Activated CD4-positive, alpha-beta T cell treated with anti-CD3 and anti-CD28 coated beads, Interleukin-2, amount 50 U/mL, for 4 hours (primary cell): ENCODE results near the gene PRCD.
"Not testable (repeated sequence)": the region's sequence is repeated elsewhere in the genome, so short reads cannot be mapped to it uniquely, and the experiment has no call there.

ENCODE experiments used
- DNase-seq, 2 experiments: peaks; one replicate each; pipeline ENCODE4 v3.0.0-alpha.2; 2020

Gene PRCD

DNA sequence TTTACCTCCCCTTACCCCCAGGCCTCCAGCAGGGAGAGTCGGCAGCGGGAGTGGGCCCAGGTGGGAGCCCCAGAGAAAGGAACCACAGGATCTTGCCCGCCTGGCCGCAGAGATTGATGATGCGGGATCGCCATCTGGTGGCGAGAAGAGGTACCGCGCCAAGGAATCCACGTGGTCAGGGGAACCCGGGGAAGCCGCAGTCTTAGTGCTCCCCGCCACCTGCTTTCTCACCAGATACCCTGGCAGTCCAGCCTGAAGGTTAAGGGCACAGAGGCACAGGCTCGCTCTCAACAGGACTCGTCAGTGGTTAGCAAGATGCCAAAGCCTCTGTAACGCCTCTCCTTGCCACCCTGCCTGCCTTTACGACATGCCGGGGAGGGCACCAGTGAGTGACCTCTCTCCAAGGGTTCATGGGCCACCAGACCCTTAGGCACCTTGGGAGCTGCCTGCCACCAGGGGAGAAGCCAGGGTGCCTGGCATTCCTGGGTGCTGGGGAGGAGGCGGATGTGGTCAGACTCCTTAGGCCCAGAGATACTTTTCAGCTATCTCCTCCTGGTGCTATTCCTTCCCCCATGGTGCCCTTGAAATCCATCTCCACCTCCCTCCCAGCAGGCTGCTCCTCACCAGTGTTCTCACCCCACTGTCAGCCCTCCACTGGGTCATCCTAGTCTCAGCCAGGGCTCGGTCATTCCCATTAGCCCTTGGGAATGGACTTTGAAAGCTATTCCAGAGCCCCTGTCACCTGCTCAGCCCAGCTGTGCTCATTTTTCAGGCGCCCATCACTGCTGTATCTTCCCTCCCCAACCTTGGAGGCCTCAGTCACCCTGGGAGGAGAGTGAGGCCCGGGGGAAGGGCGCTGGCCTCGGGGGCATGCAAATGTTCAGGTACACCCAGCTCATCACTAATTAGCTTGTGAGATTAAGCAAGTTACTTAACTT is 33.2 kb upstream of the PRCD start:
- peak; percentile 83 to 87 for DNase-seq

DNA sequence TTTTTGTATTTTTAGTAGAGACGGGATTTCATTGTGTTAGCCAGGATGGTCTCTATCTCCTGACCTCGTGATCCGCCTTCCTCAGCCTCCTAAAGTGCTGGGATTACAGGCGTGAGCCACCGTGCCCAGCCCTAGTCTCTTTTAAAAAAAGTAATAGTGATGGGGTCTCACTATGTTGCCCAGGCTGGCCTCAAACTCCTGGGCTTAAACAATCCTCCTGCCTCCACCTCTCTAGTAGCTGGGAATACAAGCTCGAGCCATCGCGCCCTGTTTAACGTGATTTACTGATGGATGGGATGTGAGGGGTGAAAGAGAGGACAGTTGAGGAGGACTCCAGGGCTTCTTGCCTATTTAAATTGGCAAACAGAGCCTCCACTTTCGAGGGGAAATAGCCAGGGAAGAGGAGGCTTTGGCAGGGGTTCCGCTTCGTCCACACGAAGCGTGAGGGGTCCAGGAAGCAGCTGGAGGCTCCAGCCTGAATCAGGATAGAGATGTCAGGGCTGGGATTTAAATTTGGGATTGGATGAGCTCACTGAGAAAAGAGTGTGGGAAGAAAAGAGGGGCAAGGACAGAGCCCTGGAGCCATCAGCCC is 31.3 kb upstream of the PRCD start:
- not testable (repeated sequence) for DNase-seq

DNA sequence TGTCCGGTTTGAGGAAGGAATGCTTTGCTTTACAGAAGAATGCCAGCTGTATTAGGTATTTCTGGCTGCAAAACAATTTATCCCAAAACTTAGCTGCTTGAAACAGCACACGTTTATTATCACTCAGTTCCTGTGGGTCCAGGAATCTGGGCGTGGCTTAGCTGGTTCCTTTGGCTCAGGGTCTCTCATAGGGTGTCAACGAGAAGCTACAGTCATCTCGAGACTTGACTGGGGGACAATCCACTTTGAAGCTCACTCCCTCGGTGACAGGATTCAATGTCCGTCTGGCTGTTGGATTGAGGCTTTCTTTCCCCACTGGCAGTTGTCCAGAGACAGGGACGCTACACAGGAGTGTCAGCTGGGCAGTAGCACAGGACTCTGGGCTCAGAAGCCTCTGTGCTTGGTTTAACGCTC is 29.0 kb upstream of the PRCD start:
- DNase-seq: no peak

DNA sequence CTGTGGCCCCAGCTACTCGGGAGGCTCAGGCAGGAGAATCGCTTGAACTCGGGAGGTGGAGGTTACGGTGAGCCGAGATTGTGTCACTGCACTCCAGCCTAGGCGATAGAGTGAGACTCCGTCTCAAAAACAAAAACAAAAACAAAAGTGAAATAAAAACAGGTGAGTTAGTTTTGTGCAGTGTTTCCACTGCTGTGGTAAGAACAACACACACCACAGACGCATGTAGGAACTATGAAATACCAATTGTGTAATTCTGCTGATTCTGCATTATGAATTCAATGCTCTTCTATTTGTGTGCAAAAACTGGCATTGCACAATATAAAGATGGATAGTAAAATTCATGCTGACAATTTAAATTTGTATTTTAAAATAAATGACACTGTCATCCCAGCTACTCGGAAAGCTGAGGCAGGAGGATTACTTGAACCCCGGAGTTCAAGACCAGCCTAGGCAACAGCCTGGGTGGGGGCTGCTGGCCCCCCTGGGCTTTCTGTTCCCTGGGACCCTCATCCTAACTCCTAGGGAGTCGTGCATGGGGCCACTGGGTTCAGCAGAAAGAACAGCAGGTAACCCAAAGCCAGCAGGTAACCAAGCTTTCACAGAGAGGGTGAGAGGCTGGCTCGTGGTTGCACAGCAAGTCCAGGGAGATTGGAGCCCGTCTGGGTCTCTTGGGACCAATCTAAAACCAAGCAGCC is 28.0 kb upstream of the PRCD start:
- no peak for DNase-seq

DNA sequence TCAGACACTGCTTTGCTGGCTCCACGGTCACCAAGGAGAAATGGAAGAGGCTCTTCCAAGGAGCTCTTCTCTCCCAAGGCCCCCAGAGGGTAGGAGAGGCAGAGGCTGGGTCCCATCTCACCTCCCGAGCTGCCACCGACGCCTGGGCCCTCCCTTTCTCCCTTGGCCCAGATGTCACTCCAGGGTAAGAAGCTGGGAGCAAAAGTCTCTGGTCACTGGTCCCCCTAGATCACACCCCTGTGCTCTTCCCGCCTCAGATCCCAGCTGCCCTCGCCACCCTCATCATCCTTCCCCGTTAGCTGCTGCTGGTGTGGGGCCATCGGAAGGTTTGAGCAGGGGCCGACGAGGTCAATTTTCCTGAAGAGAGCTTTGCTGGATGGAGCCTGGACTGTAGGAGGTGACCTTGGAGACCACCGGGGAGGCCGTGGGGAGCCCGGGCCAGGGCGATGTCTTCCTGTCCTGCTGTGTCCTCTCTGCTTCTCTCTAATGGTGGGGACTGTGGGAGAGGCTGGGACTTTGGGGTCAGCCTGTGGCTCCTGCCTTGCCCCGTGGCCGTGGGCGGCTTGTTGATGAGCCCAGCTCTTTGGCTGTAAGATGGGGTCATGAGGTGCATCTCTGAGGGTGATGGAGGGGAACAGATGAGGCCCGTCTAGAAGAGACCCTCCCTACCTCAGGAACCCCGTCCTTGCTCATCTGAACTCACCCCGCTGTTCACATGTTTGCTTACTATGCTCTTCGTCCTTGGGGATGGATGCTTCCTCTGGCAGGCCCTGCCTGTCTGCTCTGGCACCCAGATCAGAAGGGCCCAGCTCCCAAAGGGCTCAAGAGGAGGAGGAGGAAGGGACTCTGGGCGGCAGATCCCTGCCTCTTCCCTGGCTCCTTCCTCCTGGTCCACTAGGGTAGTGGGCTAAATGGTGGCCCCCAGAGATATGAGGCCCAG is 27.2 kb upstream of the PRCD start:
- DNase-seq: no peak

DNA sequence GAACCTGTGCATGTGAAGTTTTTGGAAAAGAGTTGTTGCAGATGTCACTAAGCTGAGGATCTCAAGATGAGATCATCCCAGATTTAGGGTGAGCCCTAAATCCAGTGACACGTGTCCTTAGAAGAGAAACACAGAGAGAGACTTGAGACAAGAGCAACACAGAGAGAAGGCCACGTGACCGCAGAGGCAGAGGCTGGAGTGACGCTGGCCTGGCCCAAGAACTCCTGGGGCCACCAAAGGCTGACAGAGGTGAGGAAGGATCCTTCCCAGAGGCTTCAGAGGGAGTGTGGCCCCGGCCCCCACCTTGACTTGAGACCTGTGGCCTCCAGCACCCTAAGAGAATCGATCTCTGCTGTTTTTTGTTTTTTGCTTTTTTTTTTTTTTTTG is 26.5 kb upstream of the PRCD start:
- no peak for DNase-seq

GRCh38 chr17:76514355-76514754 is 25.5 kb upstream of the PRCD start:
- not testable (repeated sequence) for DNase-seq

- peak; percentile 65 to 70 for DNase-seq
Measured at GRCh38 chr17:76515274-76515949, 24.4 kb upstream of the PRCD start.

- DNase-seq: no peak
Measured at GRCh38 chr17:76517638-76518038, 22.2 kb upstream of the PRCD start.

GRCh38 chr17:76519048-76519966 is 20.5 kb upstream of the PRCD start:
- no peak for DNase-seq

GRCh38 chr17:76521262-76521661 is 18.6 kb upstream of the PRCD start:
- DNase-seq: no peak

- DNase-seq: not testable (repeated sequence)
Measured at GRCh38 chr17:76521683-76522082, 18.2 kb upstream of the PRCD start.

GRCh38 chr17:76523084-76524037 is 16.5 kb upstream of the PRCD start:
- DNase-seq: peak; percentile 71 to 73

DNA sequence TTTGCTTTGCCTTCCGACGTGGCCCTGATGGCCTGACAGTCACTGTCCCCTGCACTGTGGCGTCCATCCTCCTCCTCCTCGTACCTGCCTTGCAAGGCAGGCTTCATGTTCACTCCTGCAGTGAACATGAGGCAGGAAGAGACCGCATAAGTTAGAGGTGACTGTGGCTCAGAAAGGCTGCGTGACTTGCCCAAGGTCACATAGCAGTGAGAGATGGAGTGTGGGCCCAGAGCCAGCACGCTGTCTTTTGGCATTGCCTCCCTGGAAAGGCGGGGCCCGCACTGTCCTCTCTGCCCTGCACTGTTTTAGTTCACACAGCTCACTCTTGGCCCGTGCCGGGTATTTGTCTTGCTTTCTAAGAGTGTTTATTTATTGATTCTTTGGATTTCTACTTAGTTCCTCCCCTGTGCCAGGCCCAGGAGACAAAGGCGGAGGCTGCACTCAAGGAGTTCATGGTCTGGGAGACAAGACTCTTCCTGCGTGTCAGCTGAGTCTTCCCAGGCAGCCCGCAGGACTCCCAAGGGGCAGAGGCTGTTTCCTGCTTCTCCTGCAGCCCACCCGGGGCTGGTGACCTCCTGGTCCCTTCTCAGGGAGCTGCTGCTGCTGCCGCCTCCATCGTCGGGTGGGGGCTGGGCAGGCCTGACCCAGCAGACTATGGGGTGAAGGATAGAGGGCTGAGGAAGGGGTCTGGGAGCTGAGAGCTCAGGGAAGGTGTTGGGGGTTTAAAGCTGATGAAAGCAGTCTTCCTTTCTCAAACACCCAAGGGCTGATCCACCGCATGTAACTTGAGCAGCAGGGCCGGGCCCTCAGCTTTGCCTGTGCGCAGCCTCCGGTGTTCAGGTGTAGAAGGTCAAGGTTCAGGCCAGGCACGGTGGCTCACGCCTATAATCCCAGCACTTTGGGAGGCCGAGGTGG is 15.0 kb upstream of the PRCD start:
- no peak for DNase-seq

DNA sequence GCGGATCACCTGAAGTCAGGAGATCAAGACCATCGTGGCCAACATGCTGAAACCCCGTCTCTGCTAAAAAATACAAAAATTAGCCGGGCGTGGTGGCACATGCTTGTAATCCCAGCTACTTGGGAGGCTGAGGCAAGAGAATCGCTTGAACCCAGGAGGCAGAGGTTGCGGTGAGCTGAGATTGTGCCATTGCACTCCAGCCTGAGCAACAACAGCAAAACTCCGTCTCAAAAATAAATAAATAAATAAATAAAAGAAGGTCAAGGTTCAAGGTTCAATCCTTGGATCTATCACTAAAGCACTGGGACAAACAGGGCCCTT is 14.4 kb upstream of the PRCD start:
- not testable (repeated sequence) for DNase-seq

DNA sequence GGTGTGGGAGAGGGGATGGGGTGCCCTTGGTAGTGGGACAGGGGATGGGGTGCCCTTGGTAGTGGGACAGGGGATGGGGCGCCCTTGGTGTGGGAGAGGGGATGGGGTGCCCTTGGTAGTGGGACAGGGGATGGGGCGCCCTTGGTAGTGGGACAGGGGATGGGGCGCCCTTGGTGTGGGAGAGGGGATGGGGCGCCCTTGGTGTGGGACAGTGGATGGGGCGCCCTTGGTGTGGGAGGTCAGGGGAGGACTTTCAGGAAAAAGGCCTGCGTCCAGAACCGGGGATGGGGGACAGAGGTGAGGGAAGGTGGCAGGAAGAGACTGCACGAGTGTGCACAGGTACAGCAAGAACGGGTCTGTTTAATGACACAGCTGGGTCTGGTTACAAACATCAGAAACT is 12.8 kb upstream of the PRCD start:
- DNase-seq: not testable (repeated sequence)

DNA sequence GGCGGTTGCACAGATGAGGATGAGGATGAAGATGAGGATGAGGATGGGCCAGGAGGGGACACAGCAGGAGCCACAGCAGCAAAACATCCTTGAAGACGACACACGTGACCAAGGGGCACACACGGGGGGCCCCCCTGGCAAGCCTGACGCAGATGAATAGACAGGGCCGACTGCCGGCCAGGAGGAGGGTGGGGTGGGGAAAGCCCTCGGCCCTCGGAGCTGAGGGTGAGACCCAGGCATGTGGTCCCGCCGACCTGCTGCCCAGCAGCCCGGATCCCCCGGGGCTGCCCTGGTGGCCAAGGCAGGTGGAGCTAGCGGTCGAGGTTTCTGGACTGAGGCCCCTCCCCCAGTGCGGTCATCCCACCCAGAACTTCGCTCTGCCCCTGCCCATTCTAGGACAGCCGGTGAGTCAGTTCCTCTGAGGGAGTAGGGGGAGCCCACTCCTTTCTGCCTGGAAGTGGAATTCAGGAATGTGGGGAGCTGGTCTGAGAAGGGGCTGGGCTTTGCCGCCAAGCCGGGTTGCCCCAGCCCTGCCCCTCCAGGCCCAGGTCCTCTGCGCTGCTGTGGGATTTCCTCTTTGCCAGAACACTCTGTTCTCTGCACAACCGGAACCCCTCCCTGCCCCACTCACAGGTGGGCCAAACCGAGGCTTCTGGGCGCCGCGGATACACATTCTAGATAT is 12.3 kb upstream of the PRCD start:
- no peak for DNase-seq

DNA sequence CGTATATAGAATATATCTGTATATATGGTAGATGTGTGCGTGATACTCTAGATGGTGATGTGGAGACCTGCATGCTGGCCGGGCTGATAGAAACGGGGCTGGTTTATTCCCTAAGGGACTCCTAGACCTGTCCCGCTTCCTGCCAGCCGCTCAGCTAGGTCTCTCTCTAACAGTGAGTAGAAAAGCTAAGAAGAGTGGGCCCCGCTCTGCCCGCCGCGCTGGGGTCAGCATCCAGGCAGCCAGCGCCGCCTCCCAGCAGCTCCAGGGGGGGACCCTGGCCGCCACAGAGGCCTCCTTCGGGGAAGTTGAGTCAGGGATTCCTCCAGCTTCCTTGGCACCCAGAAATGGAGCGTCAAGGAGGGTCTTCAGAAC is 11.7 kb upstream of the PRCD start:
- no peak for DNase-seq
